GM08714 (cell line): ENCODE data around the gene LMAN2.

Source experiments
- H3K4me3 ChIP-seq: fragments of 200-500 bp; sonication (Bioruptor generic); 2 replicates; pipeline ENCODE4 v1.5.1; 2014; ENCODE audit warnings: mild to moderate bottlenecking, low read length, inconsistent platforms
- ZNF274 ChIP-seq: IDR thresholded peaks from 2 replicates; pipeline ENCODE4 v1.6.1; 2012; ENCODE audit warnings: mild to moderate bottlenecking, low read depth, low read length

The LMAN2 gene

DNA sequence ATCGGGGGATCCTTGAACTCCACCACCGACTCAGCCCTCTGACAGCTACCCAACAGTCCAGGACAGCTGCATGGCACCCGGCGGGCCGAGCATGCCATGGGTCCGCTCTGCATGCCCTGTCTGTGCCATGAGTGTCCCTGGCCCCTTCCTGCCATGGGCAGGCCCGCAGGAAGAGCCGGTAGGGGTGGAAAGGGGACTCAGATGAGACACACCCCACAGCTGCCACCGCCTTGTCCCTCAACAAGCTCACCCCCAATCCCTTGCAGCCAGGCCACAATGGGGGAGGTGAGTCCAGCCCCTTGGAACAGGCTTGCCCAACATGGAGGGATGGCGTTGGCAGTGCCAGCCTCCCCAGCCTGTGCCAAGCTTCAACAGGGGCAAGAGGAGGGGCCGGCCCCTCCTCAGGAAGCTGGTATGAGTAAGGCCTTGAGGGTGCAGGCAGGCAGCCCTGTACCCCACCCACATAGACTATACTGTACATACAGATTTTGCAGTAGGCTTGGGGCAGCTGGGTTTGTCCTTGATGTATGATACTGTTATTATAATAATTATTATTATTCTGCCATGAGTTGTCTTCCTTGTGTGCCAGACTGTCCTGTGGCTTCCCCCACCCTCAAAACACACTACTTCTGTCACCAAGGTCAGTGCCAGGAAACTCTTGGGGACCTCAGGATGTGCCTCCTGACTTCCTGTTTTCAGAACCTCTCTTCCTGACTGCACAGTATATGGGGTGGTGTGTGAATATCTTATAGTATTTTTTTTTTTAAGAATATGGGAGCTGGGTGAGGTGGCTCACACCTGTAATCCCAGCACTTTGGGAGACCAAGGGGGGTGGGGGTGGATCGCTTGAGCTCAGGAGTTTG is 20.8 kb upstream of the LMAN2 start:
- H3K4me3 ChIP-seq: no peak overlapping the region

DNA sequence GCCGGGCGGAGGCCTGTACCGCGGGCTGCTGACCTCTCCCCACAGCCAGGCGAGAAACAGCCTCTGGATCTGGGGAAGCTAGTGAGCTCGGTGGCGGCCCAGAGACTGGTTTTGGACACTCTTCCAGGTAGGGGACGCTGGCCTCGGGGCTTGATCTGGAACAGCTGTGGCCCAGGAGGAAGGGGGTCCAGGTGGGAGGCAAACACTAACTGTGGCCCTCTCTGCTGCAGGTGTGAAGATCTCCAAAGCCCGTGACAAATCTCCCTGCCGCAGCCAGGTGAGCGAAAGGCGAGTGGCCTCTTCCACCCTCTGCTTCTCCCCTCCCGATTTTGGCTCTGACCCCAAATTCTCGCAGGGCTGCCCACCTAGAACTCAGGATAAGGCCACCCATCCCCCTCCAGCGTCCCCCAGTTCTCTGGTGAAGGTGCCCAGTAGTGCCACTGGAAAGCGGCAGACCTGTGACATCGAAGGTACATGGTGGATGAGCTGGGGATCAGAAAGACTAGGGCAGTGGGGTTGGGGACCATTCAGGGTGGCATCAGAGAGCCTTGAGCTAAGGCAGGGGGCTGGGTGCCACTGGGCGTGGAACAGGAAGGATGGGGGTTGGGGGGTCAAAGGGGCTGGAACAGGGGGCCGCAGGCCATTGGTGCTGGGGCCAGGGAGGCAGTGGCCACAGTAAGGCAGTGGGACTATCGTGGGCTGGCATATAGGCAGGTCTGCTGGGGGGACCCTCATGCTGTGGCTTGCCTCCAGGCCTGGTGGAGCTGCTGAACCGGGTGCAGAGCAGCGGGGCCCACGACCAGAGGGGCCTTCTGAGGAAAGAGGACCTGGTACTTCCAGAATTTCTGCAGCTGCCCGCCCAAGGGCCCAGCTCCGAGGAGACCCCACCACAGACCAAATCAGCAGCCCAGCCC is 19.9 kb upstream of the LMAN2 start:
- H3K4me3 ChIP-seq: no peak overlapping the region
- no peak for TF ChIP-seq ZNF274

More for the DNA sequence above, 20.8 kb upstream of the LMAN2 start:
- TF ChIP-seq ZNF274: no peak

DNA sequence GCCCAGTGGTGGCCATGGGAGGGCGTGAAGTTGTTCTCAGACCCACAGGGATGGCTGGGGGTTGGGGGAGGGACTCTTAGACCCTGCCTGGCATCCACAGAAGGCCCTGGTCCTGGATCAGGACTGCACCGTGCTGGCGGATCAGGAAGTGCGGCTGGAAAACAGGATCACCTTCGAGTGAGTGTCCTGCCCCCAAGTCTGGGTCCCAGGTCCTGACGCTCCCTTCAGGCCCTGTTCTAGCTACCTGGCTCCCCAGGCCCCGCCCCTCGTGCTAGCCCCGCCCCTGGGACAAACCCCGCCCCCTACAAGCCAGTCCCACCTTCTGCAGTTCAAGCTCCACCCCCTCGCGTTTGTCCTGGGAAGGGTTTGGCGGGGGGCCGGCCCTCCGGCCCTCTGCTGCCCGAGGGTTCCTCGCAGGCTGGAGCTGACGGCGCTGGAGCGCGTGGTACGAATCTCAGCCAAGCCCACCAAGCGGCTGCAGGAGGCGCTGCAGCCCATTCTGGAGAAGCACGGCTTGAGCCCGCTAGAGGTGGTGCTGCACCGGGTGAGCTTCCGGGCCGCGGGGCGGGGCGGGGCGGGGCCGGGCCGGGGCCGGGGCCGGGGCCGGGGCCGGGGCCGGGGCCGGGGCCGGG is 19.1 kb upstream of the LMAN2 start:
- H3K4me3 ChIP-seq: no peak overlapping the region
- no peak for TF ChIP-seq ZNF274

DNA sequence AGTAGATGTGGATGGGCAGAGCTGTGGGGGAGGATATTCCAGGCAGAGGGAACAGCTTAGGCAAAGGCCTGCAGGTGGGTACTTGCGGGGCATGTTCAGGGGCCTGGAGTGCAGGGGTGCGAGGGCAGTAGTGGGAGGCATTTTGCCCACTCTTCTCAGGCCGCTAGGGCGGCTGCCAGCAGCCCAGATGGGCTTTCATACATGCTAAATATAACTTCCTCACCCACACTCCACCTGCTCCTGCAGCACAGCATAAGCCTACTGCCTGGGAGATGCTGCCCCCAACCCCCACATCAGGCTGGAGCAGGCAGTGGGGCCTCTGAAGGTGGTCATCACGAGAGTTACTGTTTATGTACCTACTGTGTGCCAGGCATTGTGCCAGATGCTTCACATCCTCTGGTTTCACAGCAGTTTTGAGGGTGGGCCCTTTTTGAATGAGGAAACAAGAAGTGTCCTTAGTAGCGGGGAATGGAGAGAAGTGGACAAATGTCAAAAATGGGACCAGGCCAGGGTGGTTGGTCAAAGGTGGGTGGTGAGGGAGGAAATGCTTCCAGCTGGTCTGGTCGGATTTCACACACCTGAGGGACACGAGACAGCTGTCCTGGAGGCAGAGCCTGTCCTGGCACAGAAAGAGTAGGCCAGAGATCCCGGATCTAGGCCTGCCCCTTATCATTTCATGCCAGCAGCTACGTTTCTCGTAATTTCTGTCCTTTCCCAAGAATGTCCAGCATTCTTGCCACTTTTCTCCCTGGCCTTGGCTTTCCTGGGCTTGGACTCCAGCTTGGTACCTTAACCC is 18.4 kb upstream of the LMAN2 start:
- H3K4me3 ChIP-seq: no peak overlapping the region
- no peak for TF ChIP-seq ZNF274

DNA sequence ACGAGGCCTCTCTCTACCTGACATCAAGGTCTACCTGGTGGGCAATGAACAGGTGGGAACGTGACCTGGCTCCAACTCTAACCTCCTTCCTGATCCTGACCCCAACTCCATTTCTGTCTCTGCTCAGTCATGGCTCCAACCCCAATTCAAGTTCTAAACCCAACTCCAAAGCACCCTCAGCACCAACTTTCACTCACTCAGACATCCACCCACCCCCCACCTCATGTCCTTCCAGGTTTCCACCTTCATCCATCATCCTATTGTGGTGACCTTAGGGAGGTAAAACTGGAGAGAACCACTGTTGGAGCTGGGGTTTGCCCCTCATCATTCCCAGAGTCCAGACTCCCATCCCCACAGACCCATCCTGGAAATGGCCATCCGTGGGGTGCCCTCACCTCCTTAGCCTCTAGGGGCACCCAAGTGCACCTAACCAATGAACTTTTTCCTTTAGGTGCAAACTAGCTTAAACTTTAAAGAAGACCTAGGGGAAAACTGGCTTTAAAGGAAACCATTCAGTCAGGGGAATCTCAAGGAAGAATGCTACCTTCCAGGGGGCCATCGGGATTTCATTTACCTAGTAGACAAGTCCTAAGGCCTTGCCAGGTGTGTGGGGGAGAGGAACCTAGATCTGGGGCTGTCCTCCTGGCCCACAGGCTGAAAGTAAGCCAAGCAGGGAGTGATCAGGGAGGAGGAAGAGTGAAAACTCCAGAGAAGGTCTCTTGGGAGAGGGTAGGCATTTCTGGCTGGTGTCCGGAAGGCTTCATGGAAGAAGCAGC is 17.6 kb upstream of the LMAN2 start:
- H3K4me3 ChIP-seq: no peak overlapping the region
- TF ChIP-seq ZNF274: no peak

DNA sequence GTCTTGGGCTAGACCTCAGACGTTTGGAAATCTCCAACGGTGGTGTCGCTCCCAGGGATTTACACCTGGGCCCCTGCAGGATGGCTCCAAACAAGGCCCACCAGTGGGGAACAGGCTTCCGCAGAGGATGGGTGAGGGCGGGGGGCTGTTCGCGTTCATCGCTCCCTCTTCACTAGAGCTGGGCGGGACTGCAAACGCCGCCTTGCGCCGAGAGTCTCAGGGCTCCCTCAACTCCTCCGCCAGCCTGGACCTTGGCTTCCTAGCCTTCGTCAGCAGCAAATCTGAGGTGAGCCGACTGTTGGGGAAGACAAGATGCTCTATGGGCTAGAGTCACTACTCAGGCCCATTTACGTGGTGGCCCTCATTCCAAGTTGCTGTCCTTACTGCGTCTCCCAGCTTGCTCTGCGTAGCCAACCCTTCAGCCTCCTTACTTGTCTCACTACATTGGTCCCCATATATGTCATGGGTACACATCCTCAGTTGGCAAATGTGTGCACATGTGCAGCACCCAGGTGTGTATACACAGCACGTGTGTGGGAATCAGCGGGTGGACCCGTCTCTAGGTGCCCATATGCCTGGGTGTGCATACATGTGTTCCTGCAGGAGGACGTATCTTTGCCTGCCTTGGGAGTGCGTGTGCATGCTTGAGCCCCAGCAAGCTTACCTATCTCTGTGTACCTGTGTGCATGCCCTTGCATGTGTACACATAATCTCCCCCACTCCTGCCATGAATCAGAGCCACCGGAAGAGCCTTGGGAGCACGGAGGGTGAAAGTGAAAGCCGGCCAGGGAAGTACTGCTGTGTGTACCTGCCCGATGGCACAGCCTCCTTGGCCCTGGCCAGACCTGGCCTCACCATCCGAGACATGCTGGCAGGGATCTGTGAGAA is 16.8 kb upstream of the LMAN2 start:
- H3K4me3 ChIP-seq: no peak overlapping the region
- no peak for TF ChIP-seq ZNF274

DNA sequence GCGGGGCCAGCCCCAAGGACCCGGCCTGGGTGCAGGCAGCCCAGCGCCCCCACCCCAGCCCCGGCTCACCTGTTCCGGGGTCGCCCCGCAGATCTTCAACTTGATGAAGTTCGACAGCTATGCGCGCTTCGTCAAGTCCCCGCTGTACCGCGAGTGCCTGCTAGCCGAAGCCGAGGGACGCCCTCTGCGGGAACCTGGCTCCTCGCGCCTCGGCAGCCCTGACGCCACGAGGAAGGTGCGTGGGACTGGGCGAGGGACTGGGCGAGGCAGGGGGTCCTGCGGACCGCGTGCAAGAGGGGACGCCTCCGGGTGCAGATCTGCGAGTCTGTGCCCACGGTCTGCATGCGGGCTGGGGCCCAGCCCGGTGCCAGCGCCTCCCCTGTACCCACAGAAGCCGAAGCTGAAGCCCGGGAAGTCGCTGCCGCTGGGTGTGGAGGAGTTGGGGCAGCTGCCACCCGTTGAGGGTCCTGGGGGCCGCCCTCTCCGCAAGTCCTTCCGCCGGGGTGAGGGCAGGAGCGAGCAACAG is 15.9 kb upstream of the LMAN2 start:
- TF ChIP-seq ZNF274: no peak
- no peak overlapping the region for H3K4me3 ChIP-seq

DNA sequence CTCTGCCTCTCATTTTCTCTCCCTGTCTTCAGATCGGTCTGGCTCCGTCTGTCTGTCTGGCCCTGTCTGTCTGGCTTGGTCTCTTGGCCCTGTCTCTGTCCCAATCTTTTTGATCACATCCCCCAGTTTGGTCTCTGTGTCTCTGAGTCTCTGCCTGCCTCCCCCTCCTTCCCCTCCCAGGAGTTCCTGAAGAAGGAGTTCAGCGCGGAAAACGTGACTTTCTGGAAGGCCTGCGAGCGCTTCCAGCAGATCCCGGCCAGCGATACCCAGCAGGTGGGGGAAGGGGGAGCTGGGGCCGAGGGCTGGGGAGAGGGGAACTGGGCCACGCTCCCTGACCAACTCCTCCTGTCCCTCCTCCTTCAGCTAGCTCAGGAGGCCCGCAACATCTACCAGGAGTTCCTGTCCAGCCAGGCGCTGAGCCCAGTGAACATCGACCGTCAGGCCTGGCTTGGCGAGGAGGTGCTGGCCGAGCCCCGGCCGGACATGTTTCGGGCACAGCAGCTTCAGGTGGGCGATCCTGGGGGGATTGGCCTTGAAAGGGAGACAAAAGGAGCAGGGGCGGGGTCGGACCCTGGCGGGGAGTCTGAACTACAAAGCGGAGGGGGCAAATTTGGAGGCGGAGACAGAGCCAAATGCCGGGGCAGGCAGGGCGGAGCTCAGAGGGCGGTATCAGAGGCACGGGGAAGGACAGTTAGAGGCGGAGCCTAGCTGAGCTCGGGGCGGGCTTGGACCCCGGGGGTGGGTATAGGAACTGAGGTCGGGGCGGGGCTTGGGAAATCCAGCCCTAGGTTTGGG is 15.3 kb upstream of the LMAN2 start:
- H3K4me3 ChIP-seq: no peak overlapping the region
- TF ChIP-seq ZNF274: no peak

DNA sequence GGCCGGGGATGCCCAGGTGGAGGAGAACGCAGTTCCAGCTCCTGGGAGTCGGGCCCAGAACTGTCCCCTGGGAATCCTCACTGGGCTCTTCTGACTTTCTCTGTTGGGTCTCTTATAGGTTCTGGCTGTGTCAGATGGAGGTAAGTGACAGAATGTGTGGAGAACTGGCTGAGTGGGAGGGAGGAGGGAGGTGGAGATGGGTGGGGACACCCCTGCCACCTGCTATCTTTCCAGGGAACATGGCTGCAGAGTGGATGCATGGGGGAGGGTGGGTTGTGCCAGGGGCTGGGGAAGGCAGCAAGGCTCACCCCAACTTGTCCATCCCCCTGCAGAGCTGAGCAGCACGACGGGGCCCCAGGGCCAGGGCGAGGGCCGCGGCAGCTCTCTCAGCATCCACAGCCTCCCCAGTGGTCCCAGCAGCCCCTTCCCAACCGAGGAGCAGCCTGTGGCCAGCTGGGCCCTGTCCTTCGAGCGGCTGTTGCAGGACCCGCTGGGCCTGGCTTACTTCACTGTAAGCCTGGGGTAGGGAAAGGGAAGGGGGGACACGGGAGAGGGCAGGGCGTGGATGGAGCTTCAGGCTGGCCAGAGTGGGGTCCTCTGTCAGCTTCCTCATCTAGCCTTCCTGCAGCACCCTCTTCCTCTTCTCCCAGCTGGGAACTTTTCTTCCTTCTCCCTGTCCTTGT is 14.5 kb upstream of the LMAN2 start:
- H3K4me3 ChIP-seq: no peak overlapping the region
- TF ChIP-seq ZNF274: no peak

DNA sequence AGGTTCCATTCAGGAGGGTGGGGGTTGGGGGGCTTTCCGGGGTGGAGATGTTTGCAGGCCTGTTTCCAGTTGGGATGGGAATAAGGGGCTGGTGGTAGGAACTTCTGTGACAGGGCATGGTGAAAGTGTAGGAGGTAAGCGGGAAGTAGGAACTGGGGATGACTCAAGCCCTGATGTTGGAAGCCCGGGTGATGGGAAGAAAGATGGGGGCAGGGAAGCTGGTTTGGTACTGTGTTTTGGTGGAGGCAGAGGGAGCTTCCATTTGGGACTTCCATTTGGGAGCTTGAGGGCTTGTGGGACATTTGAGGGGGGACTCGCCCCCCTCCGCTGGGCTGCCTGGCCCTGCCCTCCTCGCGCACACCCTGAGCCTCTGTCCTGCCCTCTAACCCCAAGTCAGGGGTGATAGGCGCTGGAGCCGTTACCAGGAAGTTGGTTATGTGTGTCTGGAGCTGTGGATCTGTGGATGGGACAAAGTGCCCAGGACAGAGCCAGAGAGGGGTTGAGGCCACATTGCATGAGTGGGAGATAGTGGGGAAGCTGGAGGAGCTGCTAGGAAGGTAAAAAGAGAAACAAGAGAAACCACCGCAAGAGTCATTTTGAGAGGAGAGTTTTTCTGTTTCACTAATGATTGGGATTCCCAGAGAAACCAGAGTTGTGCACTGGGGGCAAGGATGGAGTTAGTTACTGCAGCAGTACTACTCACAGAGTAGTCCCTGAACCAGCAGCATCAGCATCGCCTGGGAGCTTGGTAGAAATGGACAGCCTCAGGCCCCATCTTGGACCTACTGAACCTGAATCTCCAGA is 12.9 kb upstream of the LMAN2 start:
- H3K4me3 ChIP-seq: no peak overlapping the region; the same call in 1 of the 2 replicates
- TF ChIP-seq ZNF274: no peak
